CD4-positive, alpha-beta T cell treated with Interleukin-6 for 4 hours (primary cell): Measurements from ENCODE around the gene AWAT2.

ENCODE experiments used
- DNase-seq: peaks from one replicate; pipeline ENCODE4 v3.0.0-alpha.2; 2020; ENCODE audit warnings: mixed read lengths

AWAT2 gene

DNA sequence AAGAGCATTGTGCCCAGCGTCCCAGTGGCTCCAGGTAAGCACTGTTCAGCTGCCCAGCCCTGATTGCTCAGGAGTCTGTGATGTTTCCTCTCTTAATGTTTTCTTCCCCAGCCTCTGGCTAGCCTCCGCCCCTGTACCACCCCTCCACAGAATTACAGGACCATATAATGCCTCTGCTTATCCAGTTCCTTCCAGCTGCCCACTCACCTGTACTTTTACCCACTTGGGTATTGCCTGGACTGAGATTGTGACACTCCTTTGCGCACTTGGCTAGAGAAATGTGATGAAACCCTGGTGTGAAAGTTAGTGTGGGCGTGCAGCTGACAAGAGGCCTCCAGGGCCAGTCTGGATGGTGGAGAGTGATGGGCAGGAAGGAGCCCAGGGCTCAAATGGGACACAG, at the start of gene AWAT2:
Gene AWAT2, minus strand, starts transcription at position 14 of the 400 bp plus-strand sequence. Its CDS starts 6 bp downstream, at position 8.
- DNase-seq = no peak

DNA sequence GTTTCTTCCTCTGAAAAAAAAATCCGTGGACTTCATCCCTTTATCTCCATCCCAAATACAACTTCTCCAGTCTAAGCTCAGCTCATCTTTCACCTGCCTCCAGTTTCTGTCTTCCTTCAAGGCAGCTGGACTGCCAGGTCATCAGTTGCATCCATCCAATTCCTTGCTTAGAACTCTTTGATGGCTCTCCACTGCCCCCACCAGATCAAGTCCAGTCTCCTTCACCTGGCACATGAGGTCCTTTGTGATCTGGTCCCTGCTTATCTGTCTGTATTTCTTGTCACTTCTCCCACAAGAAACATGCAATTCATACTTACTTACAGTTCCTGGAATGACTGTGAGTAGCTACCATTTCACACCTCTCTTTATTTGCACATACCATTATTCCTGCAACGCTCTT, 46.3 kb upstream of the AWAT2 start:
- no peak for DNase-seq

GRCh38 chrX:70092247-70092646, 42.5 kb upstream of the AWAT2 start:
- no peak for DNase-seq

- no peak for DNase-seq
These were observed 40.0 kb upstream of the AWAT2 start for GRCh38 chrX:70089604-70090297.

- no peak for DNase-seq
These were observed 39.0 kb upstream of the AWAT2 start for GRCh38 chrX:70088751-70089150.

DNA sequence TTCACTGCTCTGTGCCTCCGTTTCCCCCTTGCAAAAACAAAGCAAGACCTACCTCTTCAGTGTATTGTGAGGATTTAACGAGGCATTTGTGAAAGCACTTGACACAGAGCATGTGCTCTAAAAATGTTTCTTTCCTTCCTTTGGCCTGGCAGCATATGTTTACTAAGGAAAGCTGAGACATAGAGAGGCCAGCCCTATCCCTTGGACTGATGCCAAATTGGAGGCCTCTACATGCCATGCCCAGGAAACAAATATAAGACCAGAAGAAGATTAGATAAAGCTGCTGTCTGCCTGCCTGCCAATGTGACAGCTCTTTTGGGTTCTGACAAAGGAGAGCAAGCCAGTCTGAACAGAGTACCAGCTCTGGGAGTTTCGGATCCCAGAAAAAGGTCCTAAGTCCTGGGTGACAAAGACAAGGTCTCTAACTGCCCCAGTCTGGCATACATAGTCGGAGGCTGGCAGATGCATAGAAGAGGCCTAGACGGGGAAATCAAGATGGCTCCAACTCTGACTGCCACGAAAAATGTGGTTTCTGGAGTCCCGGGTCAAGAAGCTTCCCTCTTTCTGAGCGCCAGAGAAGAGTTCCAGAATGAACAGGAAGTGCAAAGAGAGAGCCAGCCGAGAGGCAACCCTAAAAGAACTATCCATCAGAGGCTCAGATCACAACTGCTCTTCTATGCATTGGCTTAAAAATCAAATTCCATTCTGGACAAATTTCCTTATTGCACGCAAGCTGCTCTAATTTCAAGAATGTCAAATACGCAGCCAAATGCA, 38.3 kb upstream of the AWAT2 start:
- no peak for DNase-seq

DNA sequence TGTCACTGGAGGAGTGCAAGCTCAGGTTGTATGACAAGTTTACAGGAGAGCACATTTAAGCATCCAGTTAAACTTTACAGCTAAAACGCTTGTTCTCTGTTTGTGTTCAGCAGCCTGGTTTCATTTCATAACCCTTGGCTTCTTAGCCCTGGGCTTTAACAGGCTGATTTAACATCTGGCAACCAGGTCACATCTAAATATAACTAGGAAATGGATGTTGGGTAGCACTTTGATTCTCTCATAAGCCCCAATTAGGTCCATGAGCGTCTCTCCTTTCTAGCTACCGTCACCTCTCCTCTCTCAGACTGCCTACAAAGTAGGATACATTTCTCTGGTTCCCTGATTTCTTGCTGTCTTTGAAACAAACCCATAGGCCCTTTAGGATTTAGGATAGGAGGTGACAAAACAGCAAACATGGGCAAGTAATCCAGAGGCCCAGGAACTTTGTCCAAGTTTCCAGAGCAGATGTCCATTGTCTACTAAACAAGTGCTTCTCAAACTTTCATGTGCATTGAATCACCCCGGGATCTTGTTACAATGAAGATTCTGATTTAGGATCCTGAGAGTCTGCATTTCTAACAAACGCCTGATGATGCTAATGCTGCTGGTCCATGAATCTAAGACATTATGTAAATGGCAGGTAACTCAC, 35.0 kb upstream of the AWAT2 start:
- no peak for DNase-seq

- DNase-seq = no peak
These were observed 33.0 kb upstream of the AWAT2 start for GRCh38 chrX:70082723-70083122.

DNA sequence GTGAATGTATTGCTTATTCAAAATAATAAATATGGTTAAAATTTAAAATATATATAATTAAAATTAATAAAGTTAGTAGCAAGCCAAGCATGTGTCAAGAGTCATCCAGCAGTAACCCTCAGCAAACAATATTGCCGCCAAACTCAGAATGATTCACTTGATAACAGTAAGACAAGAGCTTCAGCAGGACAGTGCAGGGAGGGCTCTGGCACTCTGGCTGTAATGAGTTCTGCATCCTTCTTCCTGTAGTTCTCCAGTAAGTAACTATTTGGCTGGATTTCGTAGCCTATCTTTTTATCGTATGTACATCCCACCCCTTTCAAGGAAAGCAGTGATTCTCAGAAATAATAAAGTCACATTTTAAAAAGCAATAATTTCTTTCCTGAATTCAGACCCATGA, 30.1 kb upstream of the AWAT2 start:
- DNase-seq = no peak

DNA sequence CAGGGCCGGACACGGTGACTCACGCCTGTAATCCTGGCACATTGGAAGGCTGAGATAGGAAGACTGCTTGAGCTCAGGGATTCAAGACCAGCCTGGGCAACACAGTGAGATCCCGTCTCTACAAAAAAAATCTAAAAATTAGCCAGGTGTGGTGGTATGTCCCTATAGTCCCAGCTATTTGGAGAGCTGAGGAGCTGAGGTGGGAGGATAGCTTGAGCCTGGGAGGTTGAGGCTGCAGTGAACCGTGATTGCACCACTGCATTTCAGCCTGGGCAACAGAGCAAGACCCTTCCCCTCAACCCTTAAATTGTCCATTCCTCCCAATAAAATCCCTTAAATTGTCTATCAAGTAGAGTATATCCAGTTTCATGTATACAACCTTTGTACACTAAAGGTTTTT, 29.6 kb upstream of the AWAT2 start:
- DNase-seq = no peak

DNA sequence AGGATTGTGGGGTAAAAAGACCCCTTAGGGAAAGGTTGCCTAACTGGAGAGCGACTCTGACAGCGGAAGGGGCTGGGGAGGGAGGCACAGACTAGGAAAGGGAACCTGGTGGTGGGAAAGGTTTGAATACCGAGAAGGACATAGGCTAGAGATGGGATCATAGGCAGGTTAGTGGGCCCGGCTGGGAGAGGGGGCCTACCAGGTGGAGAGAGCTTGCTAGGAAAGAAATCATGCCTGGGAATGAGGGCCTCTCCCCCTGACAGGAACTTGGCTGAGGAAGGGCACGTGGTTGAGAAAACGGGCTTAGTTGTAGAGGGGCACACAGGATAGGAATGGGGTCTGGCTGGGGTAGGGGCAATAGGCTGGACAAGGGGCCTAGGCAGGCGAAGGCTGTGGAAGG, 16.9 kb upstream of the AWAT2 start:
- no peak for DNase-seq

DNA sequence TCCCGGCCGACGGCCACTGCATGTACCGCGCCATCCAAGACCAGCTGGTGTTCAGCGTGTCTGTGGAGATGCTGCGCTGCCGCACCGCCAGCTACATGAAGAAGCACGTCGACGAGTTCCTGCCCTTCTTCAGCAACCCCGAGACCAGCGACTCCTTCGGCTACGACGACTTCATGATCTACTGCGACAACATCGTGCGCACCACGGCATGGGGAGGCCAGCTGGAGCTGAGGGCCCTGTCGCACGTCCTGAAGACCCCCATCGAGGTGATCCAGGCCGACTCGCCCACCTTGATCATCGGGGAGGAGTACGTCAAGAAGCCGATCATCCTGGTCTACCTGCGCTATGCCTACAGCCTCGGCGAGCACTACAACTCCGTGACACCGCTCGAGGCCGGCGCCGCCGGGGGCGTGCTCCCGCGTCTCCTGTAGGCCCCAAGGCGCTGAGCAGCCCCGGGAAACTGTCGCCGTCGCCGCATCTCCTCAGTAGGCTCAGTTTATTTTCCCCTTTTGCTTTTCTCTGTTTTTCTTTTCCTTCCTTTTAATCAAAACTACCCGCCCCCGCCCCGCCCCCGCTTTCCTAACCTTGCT, 13.3 kb upstream of the AWAT2 start:
- DNase-seq = no peak

GRCh38 chrX:70062076-70062475, 12.3 kb upstream of the AWAT2 start, which contains the start of gene OTUD6A:
TSS of gene OTUD6A (plus strand) at chrX:70062457. CDS start at chrX:70062525, 68 bp downstream.
- no peak for DNase-seq

GRCh38 chrX:70054391-70054790, 4.7 kb upstream of the AWAT2 start:
- DNase-seq = no peak

DNA sequence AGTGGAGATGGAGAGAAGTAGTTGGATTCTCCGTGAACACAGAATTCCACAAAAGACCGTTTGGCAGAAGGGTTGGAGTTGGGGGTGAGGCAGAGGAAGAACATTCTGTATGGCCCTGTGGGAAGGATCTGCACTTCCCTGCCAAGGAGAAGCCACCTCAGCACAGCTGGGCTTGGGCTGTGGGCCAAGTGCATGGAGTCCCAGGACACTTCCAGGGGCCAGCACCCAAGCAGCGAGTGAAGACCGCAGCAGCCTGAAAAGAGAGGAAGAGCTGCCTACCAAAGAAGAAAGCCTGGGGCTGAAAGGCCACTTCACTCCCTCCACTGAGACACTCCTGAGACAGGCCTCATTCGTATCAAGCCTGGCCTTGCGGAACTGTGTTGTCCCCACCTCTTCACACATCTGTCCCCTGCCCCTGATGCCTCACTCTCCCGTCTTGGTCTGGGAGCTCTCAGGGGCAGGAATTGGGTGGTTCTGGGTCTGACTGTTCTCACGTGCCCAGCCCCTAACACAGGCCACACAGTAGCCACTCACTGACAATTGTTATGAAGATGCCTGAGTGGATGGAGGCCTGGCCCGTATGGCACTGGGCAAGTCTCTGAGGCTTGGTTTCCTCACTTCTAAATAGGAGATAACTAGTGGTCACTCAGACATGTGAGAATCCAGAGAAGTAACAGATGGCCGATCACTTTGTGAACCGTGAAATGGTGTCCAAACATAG, 3.3 kb upstream of the AWAT2 start:
- no peak for DNase-seq

DNA sequence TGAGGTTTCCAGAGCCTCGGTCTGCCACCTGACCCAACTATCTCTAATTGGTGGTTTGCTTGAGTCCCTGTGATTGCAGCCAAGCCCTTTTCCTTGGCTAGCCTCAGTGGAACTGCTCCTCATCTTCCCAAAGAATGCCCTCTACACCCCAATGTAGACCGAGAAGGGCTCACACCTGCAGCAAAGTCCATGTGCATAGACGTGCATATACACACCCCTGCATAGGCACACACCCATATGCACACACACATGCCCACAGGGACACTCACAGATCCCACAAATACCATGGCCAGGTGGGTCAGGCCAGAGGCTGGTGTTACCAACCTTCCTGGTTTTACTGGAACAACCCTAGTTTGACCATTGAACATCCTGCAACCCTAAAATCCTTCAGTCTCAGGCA, 332 bp downstream of the AWAT2 start:
- no peak for DNase-seq

DNA sequence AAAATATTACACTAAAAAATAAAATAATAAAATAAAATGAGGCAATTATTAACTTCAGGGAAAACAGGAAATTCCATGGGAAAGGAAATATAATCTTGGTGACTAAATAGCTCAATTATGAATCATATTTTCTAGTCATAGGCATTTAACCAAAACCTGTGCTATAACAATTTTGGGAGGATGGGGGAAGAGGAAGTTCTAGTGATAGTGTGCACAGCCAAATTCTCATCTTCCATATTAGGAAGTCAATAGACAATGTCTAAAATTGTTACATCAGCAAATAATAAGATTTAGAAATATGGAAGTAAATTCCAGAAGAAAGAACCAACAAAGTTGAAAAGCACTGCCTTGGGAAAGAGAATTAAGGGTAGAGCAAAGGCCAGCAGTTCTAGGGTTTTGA, 2.8 kb downstream of the AWAT2 start:
- DNase-seq = no peak

- no peak for DNase-seq
These were observed 5.0 kb downstream of the AWAT2 start for GRCh38 chrX:70044541-70045245.

DNA sequence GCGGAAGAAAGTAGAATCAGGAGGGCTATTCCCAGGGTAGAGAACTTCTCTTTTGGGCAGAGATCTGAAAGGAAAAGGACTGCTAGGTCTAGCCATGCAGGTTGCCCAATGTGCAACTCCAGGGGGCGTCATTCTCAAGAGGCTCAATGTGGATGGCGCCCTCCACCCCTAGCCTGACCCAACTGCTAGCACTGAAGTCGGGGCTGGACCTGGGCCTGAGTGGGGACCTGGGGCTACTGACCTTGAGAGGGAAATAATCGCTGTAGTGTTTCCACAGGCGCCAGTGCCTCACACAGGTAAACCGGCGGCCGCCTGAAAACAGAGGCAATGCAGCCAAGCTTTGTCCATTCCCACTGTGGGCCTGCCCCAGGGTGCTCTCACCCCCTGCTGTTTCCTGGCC, 6.1 kb downstream of the AWAT2 start:
- no peak for DNase-seq

DNA sequence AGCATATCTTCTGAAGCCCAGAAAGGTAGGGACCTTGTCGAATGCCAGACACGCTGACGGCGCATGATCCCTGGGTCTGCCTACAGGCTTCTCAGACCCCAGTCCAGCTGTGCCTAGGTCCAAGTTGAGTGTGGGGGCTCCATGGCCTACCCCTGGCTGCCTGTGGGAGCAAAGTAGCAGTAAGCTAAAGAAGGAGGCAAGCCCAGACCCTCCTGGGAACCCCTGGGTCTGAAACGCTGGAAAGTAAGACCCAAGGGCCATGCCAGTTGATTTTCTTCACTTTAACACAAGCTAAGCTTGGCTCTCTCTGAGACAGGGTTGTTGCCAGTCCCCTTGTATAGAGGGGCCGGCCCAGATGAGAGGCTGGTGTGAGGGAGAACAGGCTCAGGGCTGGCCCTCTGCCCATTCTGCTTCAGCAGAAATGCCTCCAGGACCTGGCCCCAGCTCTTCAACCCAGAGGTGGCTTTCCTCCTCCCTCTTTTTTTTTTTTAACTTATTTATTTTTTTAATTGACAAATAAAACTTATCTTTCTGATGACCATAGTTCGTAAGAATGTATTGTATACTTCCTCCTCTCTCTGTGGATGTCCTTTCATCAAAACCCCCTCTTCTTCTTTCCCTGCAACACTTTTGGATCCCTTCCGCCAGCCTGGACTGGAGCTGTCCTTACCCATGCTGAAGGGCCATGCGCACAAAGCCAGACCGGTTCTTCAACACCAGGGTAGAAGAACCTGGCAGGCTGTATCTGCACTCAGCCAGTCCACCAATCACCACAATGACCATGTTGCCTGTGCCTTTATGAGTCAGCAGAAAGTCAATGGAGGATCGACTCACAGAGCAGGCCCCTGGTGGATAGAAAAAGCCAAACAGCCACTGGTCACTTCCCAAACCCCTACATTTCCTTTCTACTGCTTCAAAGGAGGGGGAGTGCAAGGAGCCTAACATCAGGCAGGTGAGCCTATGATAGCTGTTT, 7.1 kb downstream of the AWAT2 start:
- no peak for DNase-seq

GRCh38 chrX:70041993-70042392, 7.7 kb downstream of the AWAT2 start:
- no peak for DNase-seq
